Fibroblast of villous mesenchyme (primary cell): ENCODE data around the gene TSPEAR. TPM values are rescaled to one million over a fixed set of nuclear protein-coding genes. Genes with fewer than 3 reads are reported as not detected.

Experiments
- DNase-seq: peaks from one replicate; pipeline ENCODE4 v3.0.0-alpha.2; 2010; ENCODE audit warnings: low read depth
- H3K4me3 ChIP-seq: 2 replicates; pipeline ENCODE4 v1.5.1; 2011; ENCODE audit warnings: low read depth, mild to moderate bottlenecking, low read length
- total RNA-seq: library from RNA; depleted of rRNA; stranded (reverse); fragments of >200 nt; gene quantifications from 2 replicates; pipeline ENCODE4 v1.2.3, GENCODE V29; 2012
- TF ChIP-seq, protein P1 (sequence below): IDR thresholded peaks from 2 replicates; pipeline ENCODE4 v1.5.1; 2012; ENCODE audit warnings: low read depth, mild to moderate bottlenecking, low read length; ENCODE audit not compliant: insufficient read depth

Gene TSPEAR
- total RNA-seq, 1 donor = not detected

DNA sequence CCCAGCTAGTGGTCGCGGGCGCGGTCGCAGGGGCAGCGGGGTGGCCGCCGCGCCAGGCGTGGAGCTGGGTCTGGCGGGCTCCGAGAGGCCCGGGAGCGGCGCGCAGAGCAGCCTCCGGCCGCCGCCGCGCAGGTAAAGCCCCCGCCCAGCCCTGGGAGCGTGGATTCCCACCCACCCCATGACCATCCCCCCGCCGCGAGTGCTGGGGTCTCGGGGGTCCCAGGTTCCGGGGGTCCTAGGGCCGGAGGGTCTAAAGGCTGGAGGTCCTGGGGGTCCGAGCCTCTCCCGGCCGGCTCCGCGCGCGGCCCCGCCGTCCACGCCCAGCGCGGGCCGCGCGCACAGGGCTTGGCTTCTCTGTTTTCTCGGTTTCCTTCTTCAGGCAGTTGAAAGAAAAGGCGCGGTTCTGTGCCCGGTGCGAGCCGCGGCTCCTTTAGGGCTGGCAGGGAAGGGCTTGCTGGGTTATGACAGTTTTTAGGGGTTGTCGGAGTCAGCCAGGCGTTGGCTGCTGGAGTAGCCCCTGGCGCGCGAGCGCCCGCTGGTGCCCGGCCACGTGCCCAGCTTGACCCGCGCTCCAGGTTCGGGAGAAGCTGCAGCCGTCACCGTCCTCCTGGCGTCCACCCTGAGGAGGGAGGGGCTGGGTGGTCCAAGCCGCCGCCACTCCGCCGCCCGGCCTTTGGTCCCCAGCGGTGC lies 255.7 kb downstream of the TSPEAR start:
- TF ChIP-seq, protein P1, sequence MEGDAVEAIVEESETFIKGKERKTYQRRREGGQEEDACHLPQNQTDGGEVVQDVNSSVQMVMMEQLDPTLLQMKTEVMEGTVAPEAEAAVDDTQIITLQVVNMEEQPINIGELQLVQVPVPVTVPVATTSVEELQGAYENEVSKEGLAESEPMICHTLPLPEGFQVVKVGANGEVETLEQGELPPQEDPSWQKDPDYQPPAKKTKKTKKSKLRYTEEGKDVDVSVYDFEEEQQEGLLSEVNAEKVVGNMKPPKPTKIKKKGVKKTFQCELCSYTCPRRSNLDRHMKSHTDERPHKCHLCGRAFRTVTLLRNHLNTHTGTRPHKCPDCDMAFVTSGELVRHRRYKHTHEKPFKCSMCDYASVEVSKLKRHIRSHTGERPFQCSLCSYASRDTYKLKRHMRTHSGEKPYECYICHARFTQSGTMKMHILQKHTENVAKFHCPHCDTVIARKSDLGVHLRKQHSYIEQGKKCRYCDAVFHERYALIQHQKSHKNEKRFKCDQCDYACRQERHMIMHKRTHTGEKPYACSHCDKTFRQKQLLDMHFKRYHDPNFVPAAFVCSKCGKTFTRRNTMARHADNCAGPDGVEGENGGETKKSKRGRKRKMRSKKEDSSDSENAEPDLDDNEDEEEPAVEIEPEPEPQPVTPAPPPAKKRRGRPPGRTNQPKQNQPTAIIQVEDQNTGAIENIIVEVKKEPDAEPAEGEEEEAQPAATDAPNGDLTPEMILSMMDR = no peak
- H3K4me3 ChIP-seq = peak overlapping the region; percentile 57
- DNase-seq = peak; percentile 16

DNA sequence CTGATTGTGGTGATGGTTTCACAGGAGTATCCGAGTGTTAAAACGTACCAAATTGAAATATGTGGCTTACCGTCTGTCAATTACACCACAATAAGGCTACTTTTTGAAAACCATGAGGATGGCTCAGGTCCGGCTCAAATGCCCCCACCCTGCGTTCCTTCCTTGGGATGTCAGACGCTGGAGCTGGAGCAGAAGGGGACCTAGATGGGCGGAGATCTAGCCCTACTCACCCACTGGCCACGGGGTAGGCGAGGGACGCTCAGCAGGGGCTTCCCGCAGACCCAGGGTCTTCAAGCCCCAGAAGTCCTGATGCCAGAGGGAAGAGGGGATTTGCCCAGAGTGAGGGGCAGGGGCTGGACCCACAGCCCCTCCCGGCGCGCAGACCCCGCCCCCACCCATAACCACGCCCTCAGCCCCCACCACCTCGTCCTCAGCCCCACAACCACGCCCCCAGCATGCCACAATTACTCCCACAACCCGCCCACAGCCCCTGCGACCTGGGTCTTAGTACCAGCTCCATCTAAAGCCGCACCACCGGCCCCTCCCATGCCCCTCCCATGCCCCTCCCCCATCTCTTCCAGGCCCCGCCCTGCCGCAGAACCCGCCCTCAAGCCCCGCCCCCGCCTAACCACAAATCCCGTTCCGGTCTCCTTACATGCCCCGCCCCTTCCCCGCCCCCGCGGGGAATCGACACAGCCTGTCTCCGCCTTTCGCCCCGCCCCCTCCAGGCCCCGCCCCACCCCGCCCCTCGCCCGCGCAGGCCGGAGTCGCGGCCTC lies 256.4 kb downstream of the TSPEAR start, which contains the start of gene LRRC3:
TSS of gene LRRC3 (plus strand) at position 764 of the 777 bp plus-strand sequence. CDS start 1,135 bp downstream, outside the sequence.
- TF ChIP-seq, protein P1 = no peak
- peak; percentile 79 for DNase-seq
- H3K4me3 ChIP-seq = peak within 1 kb of the TSS; percentile 57

DNA sequence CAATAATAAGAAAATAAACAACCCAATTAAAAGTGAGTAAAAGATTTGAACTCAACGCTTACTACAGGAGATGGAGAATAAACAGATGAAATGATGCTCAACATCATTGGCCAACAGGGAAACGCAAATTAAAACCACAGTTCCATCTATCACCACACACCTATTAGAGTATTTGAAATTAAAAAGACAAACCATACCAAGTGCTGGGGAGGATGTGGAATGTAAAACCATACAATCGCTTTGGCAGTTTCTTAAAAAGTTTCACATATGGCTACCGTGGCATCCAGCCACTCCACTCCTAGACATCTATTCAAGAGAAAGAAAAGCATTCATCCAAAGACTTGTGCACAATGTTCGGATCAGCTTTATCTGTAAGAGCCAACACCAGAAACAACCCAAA lies 257.3 kb downstream of the TSPEAR start:
- TF ChIP-seq, protein P1 = no peak
- no peak overlapping the region for H3K4me3 ChIP-seq
- no peak for DNase-seq

DNA sequence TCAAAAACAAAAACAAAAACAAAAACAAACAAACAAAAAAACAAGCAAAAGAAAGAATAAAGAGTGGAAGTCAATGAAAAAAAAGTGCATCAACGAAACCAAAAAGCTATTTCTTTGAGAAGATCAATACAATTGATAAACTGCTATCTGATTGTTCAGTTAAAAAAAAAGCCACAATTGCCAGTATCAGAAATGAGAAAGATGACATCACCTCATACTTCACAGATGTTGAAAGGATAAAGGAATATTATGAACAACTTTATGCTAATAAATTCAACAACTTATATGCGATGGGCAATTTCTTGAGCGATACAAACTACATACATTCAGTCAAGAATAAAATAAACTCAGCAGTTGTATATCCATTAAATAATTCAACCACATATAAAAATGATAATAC lies 258.3 kb downstream of the TSPEAR start:
- no peak for DNase-seq
- no peak overlapping the region for H3K4me3 ChIP-seq
- TF ChIP-seq, protein P1 = no peak

DNA sequence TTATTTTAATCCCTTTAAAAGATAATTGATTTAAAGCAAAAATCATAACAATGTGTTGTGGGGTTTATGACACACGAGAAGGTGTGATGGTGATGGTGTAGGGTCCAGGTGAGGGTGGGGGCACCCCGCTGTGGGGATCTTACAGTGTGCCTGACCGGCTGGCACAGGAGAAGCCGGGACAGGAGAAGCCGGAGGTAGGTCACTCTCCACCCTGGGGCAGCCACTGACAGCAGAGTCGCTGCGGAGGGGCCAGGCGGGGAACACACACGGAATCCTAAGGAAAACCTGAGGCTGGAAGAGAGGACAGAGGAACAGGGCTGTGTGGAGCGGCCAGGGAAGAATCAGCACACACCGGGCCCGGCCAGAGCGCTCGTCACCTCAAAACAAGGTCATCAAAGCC lies 260.4 kb downstream of the TSPEAR start:
- TF ChIP-seq, protein P1 = no peak
- no peak for DNase-seq
- no peak overlapping the region for H3K4me3 ChIP-seq

DNA sequence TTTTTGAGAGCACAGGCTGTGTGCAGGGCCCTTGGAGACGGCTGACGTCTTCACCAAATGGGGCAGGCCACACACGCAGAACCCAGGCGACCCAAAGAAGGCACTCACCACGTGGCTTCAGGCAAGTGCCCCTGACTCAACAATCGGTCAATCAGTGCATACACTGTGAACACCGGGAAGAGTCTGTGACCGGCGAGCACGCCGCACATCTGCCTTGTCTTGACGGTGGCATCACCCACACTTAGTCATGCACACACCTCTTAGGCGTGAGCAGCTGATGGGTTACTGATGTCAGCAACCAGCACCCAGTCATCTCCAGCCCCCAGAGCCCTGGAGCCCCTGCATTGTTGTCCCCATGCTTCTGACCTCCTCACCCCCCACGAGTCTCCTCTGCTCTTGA lies 261.0 kb downstream of the TSPEAR start:
- DNase-seq = no peak
- TF ChIP-seq, protein P1 = no peak

More for the DNA sequence above, 261.0 kb downstream of the TSPEAR start:
- H3K4me3 ChIP-seq = no peak overlapping the region
